GM10248 (cell line): ENCODE data around the gene SMOC1.

Experiments used
- CTCF ChIA-PET: fragments of 300-600 bp; sonication (Branson Sonifier 250); formaldehyde crosslinking; extraction: SDS; loops from one replicate; lab custom pipeline; 2021; ENCODE audit warnings: antibody characterized with exemption; lab: Yijun Ruan, JAX
- POLR2A ChIA-PET: fragments of 350-650 bp; sonication (Branson Sonifier 250); formaldehyde crosslinking; extraction: SDS; loops from one replicate; lab custom pipeline; 2020; ENCODE audit warnings: antibody characterized with exemption; lab: Yijun Ruan, JAX
- DNase-seq: peaks from one replicate; pipeline ENCODE4 v3.0.0; 2012; ENCODE audit errors: extremely low spot score
- CTCF ChIP-seq: IDR thresholded peaks from 2 replicates; pipeline ENCODE4 v1.5.1; 2012; ENCODE audit warnings: mild to moderate bottlenecking, low read depth; ENCODE audit errors: extremely low read depth, missing control alignments, control extremely low read depth

Gene SMOC1

GRCh38 chr14:69852531-69853321, 26.5 kb upstream of the SMOC1 start:
- ChIA-PET POLR2A (interaction anchor here (0.6 kb wide), 1 partner anchor 356 kb away, joined by 5 read pairs; no protein-coding TSS in a partner anchor), CTCF (interaction anchor here (1.0 to 1.7 kb wide), 4 partner anchors 7 to 25 kb away, joined by 3 to 6 read pairs (median 4); no protein-coding TSS in a partner anchor)
- no peak for TF ChIP-seq CTCF
- no peak for DNase-seq

DNA sequence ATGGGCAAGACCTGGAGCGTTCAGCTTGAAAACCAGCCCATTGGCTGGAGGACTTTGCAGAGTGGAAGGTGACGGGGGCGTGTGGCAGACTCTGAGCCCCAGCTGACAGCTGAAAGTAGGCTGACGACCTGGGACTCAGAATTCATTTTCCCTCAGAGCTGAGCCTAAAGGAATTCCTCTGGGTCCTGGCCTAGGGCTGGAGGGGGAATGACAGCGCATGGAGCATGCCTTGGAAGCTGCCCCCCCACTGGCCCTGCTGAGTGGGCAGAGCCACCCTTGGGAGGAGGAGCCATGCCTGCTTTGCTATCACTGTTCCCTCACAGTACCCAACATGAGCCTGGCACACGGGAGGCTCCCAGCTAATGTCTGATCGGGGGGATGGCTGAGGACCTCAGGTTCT, 25.4 kb upstream of the SMOC1 start:
- TF ChIP-seq CTCF, result no peak
- POLR2A ChIA-PET, result no interaction called here
- CTCF ChIA-PET, result interaction anchor here (1.0 to 1.7 kb wide), 4 partner anchors 9 to 175 kb away, joined by 3 to 7 read pairs (median 4); no protein-coding TSS in a partner anchor
- DNase-seq, result no peak

GRCh38 chr14:69854598-69854997, 24.6 kb upstream of the SMOC1 start:
- no peak for TF ChIP-seq CTCF
- ChIA-PET POLR2A (no interaction called here), CTCF (interaction anchor here (1.4 to 1.7 kb wide), 2 partner anchors 23 to 174 kb away, joined by 6 to 7 read pairs; no protein-coding TSS in a partner anchor)
- DNase-seq, result no peak

DNA sequence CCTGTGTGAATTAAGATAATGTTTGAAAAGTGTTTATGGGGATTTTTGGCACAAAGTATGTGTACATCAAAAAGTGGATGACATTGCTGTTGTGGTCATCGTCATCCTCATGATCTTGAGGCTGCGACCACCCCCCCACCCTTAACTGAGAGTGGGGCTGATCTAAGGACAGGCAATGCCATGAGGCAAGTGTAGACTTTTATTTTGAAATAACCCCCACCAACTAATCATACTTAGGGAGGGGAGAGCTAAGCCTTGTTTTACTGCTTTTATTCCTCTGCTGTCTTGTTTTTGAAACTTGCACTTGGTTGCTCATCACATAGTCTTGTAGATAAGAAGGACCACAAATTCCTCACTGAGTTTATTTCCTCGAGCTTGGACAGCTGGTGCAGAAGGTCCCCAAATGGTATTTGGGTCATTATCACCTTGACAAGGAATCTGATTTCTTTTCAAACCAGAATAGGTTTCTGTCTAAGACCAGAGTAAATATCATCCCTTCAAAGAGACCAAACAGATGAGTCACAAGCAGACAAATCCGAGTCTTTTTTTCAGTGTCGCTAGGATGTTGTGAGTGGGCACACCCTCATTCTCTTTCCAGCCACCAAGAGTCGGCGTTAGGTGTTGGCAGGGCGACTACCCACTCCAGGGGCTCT, 23.9 kb upstream of the SMOC1 start:
- no peak for DNase-seq
- TF ChIP-seq CTCF, result no peak
- CTCF ChIA-PET, result no interaction called here
- POLR2A ChIA-PET, result no interaction called here

DNA sequence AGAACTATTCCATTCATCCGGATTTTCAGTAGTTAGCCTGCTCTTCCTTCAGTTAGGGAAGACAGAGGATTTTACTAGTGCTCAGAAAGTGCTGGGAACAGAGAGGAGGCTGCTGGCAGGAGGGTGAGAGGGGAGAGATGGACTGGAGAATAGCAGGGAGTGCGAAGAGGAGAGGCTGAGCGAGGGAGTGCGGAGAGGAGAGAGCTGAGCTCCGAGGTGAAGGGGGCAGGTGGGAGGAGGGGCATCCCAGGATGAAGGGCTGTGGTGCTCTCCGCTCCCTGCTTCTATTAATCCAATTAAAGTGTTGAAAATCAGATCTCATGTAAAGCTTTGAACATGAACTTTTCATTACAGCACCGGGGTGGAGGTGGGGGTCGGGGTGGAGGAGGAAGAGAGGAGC, 20.4 kb upstream of the SMOC1 start:
- ChIA-PET CTCF (no interaction called here), POLR2A (no interaction called here)
- no peak for DNase-seq
- TF ChIP-seq CTCF, result no peak

DNA sequence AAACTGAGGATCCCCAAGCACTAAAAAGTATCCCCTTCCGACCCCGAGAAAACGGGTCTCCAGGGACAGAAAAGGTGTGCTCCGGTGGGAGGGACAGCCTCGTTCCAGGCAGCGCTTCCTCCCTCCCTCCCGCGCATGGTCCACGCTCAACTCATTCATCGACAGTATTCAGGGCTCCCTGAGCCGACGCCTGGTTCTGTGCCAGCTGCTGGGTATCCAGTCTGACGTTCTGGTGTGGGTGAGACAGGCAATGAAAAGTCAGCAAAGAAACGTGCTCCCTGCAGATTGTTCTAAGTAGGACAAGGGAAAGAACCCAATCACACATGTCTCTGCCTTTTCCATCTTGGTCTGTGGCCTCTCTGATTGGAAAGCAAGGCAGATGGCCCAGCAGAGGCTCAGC, 19.6 kb upstream of the SMOC1 start:
- CTCF ChIA-PET, result interaction anchor here (1.4 to 2.6 kb wide), 2 partner anchors 10 to 19 kb away, joined by 4 to 6 read pairs; partner anchors contain the start of gene SMOC1
- DNase-seq, result no peak
- no peak for TF ChIP-seq CTCF
- POLR2A ChIA-PET, result no interaction called here
